ENCODE measurements around the gene TM9SF4.
"Not testable (repeated sequence)": the region's sequence is repeated elsewhere in the genome, so short reads cannot be mapped to it uniquely, and the experiment has no call there.

TM9SF4 gene

GRCh38 chr20:32158351-32158750 is 48.8 kb downstream of the TM9SF4 start:
- FAIRE-seq (no peak), DNase-seq (ENCODE audit: low spot score) (no peak)

GRCh38 chr20:32158943-32159660 is 49.6 kb downstream of the TM9SF4 start:
- FAIRE-seq, result no peak
- DNase-seq (ENCODE audit: low spot score), result no peak

- FAIRE-seq, result peak; percentile 86
- DNase-seq (ENCODE audit: low spot score), result no peak
These were observed 50.3 kb downstream of the TM9SF4 start for GRCh38 chr20:32159766-32160221.

- no peak for FAIRE-seq
These were observed 50.8 kb downstream of the TM9SF4 start for GRCh38 chr20:32160341-32160740.

GRCh38 chr20:32162351-32162750 is 52.8 kb downstream of the TM9SF4 start:
- DNase-seq (ENCODE audit: low spot score) (no peak), FAIRE-seq (no peak)

More at GRCh38 chr20:32160341-32160740, 50.8 kb downstream of the TM9SF4 start:
- DNase-seq (ENCODE audit: low spot score), result no peak

GRCh38 chr20:32163951-32164350 is 54.4 kb downstream of the TM9SF4 start:
- no peak for DNase-seq (ENCODE audit: low spot score)
- FAIRE-seq, result no peak

- FAIRE-seq, result no peak
- no peak for DNase-seq (ENCODE audit: low spot score)
These were observed 55.6 kb downstream of the TM9SF4 start for GRCh38 chr20:32164984-32165735.

GRCh38 chr20:32165836-32166545 is 56.5 kb downstream of the TM9SF4 start:
- FAIRE-seq (no peak), DNase-seq (ENCODE audit: low spot score) (no peak)

GRCh38 chr20:32167552-32167951 is 58.0 kb downstream of the TM9SF4 start:
- DNase-seq (ENCODE audit: low spot score) (no peak), FAIRE-seq (no peak)

GRCh38 chr20:32168184-32168910 is 58.8 kb downstream of the TM9SF4 start:
- DNase-seq (ENCODE audit: low spot score), result no peak
- FAIRE-seq, result no peak

GRCh38 chr20:32177696-32178095 is 68.2 kb downstream of the TM9SF4 start:
- not testable (repeated sequence) for FAIRE-seq; DNase-seq (ENCODE audit: low spot score)

- FAIRE-seq (no peak), DNase-seq (ENCODE audit: low spot score) (no peak)
These were observed 70.0 kb downstream of the TM9SF4 start for GRCh38 chr20:32179515-32179914.

- DNase-seq (ENCODE audit: low spot score), result no peak
- FAIRE-seq, result no peak
These were observed 70.4 kb downstream of the TM9SF4 start for GRCh38 chr20:32179934-32180333.

GRCh38 chr20:32181606-32182005 is 72.1 kb downstream of the TM9SF4 start:
- FAIRE-seq, result no peak
- no peak for DNase-seq (ENCODE audit: low spot score)

GRCh38 chr20:32183947-32184635 is 74.6 kb downstream of the TM9SF4 start:
- DNase-seq (ENCODE audit: low spot score) (no peak), FAIRE-seq (no peak)

GRCh38 chr20:32184961-32185603 is 75.6 kb downstream of the TM9SF4 start:
- no peak for FAIRE-seq
- DNase-seq (ENCODE audit: low spot score), result no peak

- DNase-seq (ENCODE audit: low spot score) (no peak), FAIRE-seq (no peak)
These were observed 77.0 kb downstream of the TM9SF4 start for GRCh38 chr20:32186506-32186905.

GRCh38 chr20:32188376-32189122 is 79.0 kb downstream of the TM9SF4 start:
- DNase-seq (ENCODE audit: low spot score) (no peak), FAIRE-seq (no peak)

- DNase-seq (ENCODE audit: low spot score) (no peak), FAIRE-seq (no peak)
These were observed 79.6 kb downstream of the TM9SF4 start for GRCh38 chr20:32189123-32189410.

All from urothelium cell line (cell line).